GM20431 (cell line): Measurements from ENCODE around the gene KIAA0040.

Source experiments
- in situ Hi-C: fragments of 300-500 bp; cut with MseI, MboI; formaldehyde crosslinking; loops from one replicate; pipeline ENCODE4 v1.15.0; 2020; ENCODE audit warnings: low sequenced_read_pairs; ENCODE audit not compliant: unreplicated experiment

Gene KIAA0040

GRCh38 chr1:175203570-175204068, 11.0 kb upstream of the KIAA0040 start:
- in situ Hi-C loops: no loop called here

GRCh38 chr1:175200678-175201521, 8.3 kb upstream of the KIAA0040 start:
- in situ Hi-C loops: no loop called here

- in situ Hi-C loops: no loop called here
Measured at GRCh38 chr1:175198332-175198731, 5.8 kb upstream of the KIAA0040 start.

GRCh38 chr1:175197531-175197930, 5.0 kb upstream of the KIAA0040 start:
- in situ Hi-C loops: no loop called here

- in situ Hi-C loops: no loop called here
Measured at GRCh38 chr1:175195798-175196197, 3.2 kb upstream of the KIAA0040 start.

GRCh38 chr1:175195281-175195680, 2.7 kb upstream of the KIAA0040 start:
- in situ Hi-C loops: no loop called here

GRCh38 chr1:175193527-175193910, 943 bp upstream of the KIAA0040 start:
- in situ Hi-C loops: no loop called here

GRCh38 chr1:175192111-175192629, 406 bp downstream of the KIAA0040 start:
- in situ Hi-C loops: no loop called here

GRCh38 chr1:175191659-175192058, 917 bp downstream of the KIAA0040 start:
- in situ Hi-C loops: no loop called here

- in situ Hi-C loops: no loop called here
Measured at GRCh38 chr1:175188936-175189335, 3.6 kb downstream of the KIAA0040 start.

- in situ Hi-C loops: no loop called here
Measured at GRCh38 chr1:175186433-175187160, 6.0 kb downstream of the KIAA0040 start.

GRCh38 chr1:175185903-175186302, 6.7 kb downstream of the KIAA0040 start:
- in situ Hi-C loops: no loop called here

GRCh38 chr1:175183586-175183985, 9.0 kb downstream of the KIAA0040 start:
- in situ Hi-C loops: no loop called here

- in situ Hi-C loops: no loop called here
Measured at GRCh38 chr1:175182201-175182746, 10.3 kb downstream of the KIAA0040 start.

- in situ Hi-C loops: no loop called here
Measured at GRCh38 chr1:175179837-175180590, 12.6 kb downstream of the KIAA0040 start.

- in situ Hi-C loops: no loop called here
Measured at GRCh38 chr1:175178456-175178855, 14.1 kb downstream of the KIAA0040 start.

- in situ Hi-C loops: no loop called here
Measured at GRCh38 chr1:175178056-175178455, 14.5 kb downstream of the KIAA0040 start.

- in situ Hi-C loops: no loop called here
Measured at GRCh38 chr1:175176246-175176645, 16.3 kb downstream of the KIAA0040 start.

GRCh38 chr1:175174309-175175102, 18.1 kb downstream of the KIAA0040 start:
- in situ Hi-C loops: no loop called here
